Natural killer cell treated with Interleukin-12 subunit alpha and Interleukin-12 subunit beta and Interleukin-15 and Interleukin-18, amount 100 ng/mL, for 72 hours (primary cell): ENCODE measurements around the gene UTS2R. TPM values are rescaled to one million over a fixed set of nuclear protein-coding genes. Genes with fewer than 3 reads are reported as not detected.

ENCODE experiments used
- ATAC-seq, 2 donors: fragments of 150-1000 bp; cut with Tn5 transposase in 1 of 2; sonication (Bioruptor Pico), chemical (Tn5 transposase) in 1 of 2; 2 replicates each; pipeline ENCODE4 v1.10.0; 2021
- DNase-seq: peaks from one replicate; pipeline ENCODE4 v3.0.0; 2022; ENCODE audit warnings: low spot score
- H3K27ac Mint-ChIP-seq, 2 donors: 1 replicate in 1 of 2; 2 replicates in 1 of 2; pipeline ENCODE4 v1.8.0; 2022; ENCODE audit warnings: mixed read lengths in 2 of 2, mild to moderate bottlenecking in 1 of 2, moderate library complexity in 1 of 2
- H3K27me3 Mint-ChIP-seq, 2 donors: 1 replicate in 1 of 2; 2 replicates in 1 of 2; pipeline ENCODE4 v1.8.0; 2022; ENCODE audit warnings: mixed read lengths in 2 of 2
- H3K36me3 Mint-ChIP-seq: one replicate; pipeline ENCODE4 v1.8.0; 2022; ENCODE audit warnings: mixed read lengths
- H3K4me1 Mint-ChIP-seq, 2 donors: 1 replicate in 1 of 2; 2 replicates in 1 of 2; pipeline ENCODE4 v1.8.0; 2022; ENCODE audit warnings: low read depth in 2 of 2, mixed read lengths in 2 of 2, mild to moderate bottlenecking in 1 of 2
- H3K4me3 Mint-ChIP-seq: one replicate; pipeline ENCODE4 v1.8.0; 2022; ENCODE audit warnings: mixed read lengths
- H3K9me3 Mint-ChIP-seq: 2 replicates; pipeline ENCODE4 v1.8.0; 2022; ENCODE audit warnings: mixed read lengths
- total RNA-seq, 2 donors: library from RNA; stranded (reverse); gene quantifications; one replicate each; pipeline ENCODE4 v1.2.3, GENCODE V29; 2022

The UTS2R gene
- total RNA-seq, 2 donors from 2014 or later: not detected

DNA sequence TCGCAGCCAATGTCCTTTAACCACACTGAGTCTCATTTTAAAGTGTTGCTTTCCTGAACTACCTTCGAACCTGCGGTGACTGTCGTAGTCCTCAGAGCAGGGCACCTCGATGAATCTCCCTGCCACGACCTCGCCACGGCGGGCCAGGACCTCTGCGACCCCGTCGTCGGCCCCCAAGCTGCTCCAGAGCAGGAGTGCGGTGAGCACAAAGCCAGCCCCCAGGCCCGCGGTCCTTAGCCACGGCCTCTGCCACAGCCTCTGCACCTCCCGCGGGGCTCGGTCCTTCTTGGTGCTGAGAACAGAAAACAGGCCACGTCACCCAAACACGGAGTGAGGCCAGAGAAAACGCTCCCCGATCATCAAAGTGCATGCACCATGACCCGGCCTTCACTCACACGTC, 43.8 kb downstream of the UTS2R start:
- H3K27me3 Mint-ChIP-seq: no peaks in the 10 kb centered on the region
- DNase-seq (peak; percentile 58), ATAC-seq (no peak)
- no peaks in the 10 kb centered on the region for H3K9me3 Mint-ChIP-seq
- no peak overlapping the region for H3K27ac Mint-ChIP-seq
- H3K4me3 Mint-ChIP-seq: no peak overlapping the region
- H3K36me3 Mint-ChIP-seq: no peaks in the 10 kb centered on the region
- H3K4me1 Mint-ChIP-seq: peaks cover 24 to 27% of the 10 kb centered on the region in 2 donors

DNA sequence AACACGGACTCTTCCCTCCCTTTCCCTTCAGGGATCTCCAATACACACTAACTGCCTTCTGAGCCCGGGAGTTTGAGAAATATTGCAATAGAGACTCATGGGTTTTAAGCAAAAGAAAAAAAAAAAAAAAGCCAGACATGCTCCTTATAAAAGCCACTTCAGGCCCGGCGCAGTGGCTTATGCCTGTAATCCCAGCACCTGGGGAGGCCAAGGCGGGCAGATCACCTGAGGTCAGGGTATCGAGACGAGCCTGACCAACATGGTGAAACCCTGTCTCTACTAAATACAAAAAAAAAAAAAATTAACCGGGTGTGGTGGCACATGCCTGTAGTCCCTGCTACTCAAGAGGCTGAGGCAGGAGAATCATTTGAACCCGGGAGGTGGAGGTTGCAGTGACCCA, 44.2 kb downstream of the UTS2R start:
- H3K36me3 Mint-ChIP-seq: no peaks in the 10 kb centered on the region
- H3K4me3 Mint-ChIP-seq: no peak overlapping the region
- peak; percentile 42 for DNase-seq
- H3K4me1 Mint-ChIP-seq: peaks cover 24 to 27% of the 10 kb centered on the region in 2 donors
- H3K27ac Mint-ChIP-seq: no peak overlapping the region
- ATAC-seq: no peak
- no peaks in the 10 kb centered on the region for H3K9me3 Mint-ChIP-seq
- H3K27me3 Mint-ChIP-seq: no peaks in the 10 kb centered on the region

DNA sequence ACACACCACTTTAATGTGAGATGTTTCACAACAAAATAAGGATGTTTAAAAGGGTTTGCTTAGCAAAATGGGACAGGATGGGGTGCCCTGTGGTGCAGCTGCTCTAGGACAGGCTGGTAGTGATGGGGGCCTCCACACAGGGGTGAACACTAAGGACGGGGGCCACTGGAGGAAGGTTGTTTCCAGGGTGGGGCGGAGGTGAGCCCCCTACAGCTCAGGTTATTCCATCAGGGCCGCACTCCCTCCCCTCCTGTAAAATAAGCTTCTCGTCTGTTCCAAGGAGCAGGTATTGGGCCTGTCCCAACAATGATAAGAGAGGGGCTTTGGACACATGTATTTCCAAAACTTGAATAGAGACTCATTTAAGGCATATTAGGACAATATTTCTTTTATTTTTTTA, 44.7 kb downstream of the UTS2R start:
- Mint-ChIP-seq H3K9me3 (no peaks in the 10 kb centered on the region), H3K36me3 (no peaks in the 10 kb centered on the region), H3K27me3 (no peaks in the 10 kb centered on the region), H3K4me3 (no peak overlapping the region), H3K27ac (no peak overlapping the region), H3K4me1 (peaks cover 27% of the 10 kb centered on the region in 2 donors)
- ATAC-seq (no peak), DNase-seq (peak; percentile 58)

DNA sequence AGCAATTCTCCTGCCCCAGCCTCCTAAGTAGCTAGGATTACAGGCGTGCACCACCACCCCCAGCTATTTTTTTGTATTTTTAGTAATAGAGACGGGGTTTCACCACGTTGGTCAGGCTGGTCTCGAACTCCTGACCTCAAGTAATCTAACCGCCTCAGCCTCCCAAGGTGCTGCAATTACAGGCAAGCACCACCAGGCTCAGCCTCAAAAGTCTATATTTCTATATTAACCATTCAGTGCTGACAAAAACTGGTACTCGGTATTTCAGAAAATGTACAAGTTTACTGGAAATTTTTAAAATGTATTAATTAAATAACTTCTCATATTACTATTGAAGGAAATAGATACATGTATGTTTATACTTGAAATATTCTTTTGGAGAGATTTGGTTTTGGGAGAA, 45.2 kb downstream of the UTS2R start:
- peaks cover 27 to 28% of the 10 kb centered on the region in 2 donors for H3K4me1 Mint-ChIP-seq
- H3K9me3 Mint-ChIP-seq: no peaks in the 10 kb centered on the region
- H3K4me3 Mint-ChIP-seq: no peak overlapping the region
- H3K36me3 Mint-ChIP-seq: no peaks in the 10 kb centered on the region
- DNase-seq: peak; percentile 23
- no peak for ATAC-seq
- H3K27me3 Mint-ChIP-seq: no peaks in the 10 kb centered on the region
- H3K27ac Mint-ChIP-seq: no peak overlapping the region

DNA sequence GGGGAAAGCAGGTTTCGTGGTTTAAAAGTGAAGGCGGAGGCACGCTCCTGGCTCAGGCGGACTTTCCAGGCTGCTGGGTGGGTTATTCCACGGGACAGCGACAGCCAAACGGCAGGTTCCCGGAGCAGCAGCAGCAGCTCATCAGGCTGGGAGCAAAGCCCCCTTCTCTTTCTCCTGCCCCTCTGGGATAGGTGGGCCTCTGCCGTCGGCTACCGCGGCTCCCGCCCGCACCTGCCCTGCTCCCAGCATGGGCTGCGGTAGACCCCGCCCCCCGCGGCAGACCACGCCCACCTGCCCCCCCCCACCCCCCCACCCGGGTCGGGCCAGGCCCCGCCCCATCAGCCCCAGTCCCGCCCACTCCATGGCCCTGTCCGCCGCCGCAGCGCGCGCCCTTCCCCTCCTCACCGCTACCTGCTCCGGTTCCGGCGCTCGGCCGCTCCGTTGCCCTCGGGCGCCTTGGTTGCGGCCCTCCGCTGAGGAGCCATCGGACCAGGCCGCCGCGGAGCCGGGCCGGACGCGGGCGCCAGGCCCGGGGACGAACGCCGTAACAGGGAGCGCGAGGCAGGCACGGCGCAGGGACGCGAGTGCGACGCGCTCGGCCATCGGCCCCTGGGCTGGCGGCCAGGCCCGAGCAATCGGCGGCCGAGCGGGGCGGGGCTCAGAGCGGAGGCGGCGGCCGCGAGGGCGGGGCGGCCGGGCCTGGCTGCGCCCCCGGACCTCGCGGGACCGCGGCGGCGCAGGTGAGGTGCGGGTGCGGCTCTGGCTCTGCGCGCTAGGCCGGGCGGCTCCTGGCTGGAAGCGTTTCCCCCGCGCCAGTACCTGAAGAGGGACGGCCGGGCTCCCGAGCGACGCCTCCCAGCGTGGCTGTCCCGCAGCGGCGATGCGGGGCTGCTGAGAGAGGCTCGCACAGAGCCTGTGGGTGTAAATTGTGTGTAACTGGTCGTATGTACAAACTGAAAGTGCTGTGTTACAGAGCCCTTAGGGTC, 46.7 kb downstream of the UTS2R start, which contains the start of the genes HEXD and OGFOD3:
Gene HEXD (plus strand): TSS at position 347 of the 986 bp plus-strand sequence. CDS start 1,453 bp downstream, outside the sequence.
Gene OGFOD3 (minus strand): TSS at position 586 of the 986 bp plus-strand sequence. CDS start 101 bp downstream, at position 485.
- Mint-ChIP-seq H3K4me1 (peaks cover 27 to 31% of the 10 kb centered on the region in 2 donors), H3K27me3 (no peaks in the 10 kb centered on the region), H3K4me3 (peak within 1 kb of the TSS; percentile 80), H3K36me3 (no peaks in the 10 kb centered on the region), H3K27ac (peak within 1 kb of the TSS; percentile 74 to 86), H3K9me3 (no peaks in the 10 kb centered on the region)
- ATAC-seq (peak; percentile 95 to 96), DNase-seq (peak; percentile 92)

DNA sequence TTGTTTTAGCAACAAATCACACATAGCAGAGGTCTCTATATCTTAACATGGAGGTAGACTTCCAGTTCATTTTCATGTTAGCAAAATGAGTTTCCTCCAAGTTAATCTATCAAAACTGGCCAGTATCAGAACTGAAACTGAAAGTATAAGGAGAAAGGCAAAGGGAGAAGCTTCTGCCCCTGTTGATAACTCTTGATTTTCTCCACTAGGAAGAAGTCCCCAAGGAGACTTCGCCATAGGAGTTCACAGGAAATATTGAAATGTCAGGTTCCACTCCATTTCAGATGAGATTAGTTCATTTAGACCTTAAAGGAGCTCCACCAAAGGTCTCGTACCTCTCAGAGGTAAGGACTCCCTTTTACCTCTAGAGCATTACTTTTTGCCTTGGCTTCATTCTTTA, 48.0 kb downstream of the UTS2R start:
- Mint-ChIP-seq H3K27ac (peak overlapping the region; percentile 74 to 86), H3K9me3 (no peaks in the 10 kb centered on the region), H3K4me1 (peaks cover 26 to 29% of the 10 kb centered on the region in 2 donors), H3K27me3 (no peaks in the 10 kb centered on the region), H3K4me3 (peak overlapping the region; percentile 74), H3K36me3 (peaks cover 2% of the 10 kb centered on the region)
- no peak for ATAC-seq
- peak; percentile 12 for DNase-seq

DNA sequence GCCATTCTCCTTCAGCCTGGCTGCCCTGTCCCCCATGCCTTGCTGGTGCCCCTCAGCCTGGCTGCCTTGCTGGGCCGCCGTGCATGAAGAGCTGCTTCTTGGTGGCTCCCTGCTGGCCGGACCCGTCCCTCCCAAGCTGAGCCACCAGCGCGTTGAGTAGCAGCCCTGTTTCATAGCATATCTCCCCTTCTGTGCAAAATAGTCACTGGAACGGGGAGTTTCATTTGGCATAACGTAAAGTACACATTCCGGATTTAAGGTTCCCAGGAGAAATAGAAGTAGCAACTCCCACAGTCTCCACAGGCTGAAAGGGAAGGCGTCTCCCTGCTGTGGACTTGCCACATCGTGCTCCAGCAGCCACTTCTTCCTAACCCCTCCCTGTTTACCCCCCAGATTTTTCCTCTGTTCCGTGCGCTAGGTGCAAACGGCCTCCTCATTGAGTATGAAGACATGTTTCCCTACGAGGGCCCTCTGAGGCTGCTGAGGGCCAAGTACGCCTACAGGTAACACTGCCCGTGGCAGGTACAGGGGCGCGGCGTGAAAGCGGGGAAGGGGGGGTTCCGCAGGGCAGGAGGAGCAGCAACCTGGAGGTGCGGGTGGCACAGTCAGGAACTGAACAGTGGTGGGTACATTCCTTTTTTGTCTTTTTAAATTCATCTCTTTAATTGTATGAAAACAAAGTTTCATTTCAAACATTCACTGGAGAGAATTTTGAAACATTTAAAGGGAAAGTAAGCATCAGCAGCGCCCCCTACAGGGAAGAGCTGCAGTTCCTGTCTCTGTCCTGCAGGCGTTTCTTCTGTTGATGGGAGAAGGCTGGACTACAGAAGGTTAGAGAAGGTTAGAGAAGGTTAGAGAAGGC, 52.7 kb downstream of the UTS2R start:
- peak overlapping the region; percentile 64 to 75 for H3K27ac Mint-ChIP-seq
- no peak for DNase-seq
- no peak overlapping the region for H3K4me3 Mint-ChIP-seq
- H3K4me1 Mint-ChIP-seq: peaks cover 23 to 39% of the 10 kb centered on the region in 2 donors
- no peaks in the 10 kb centered on the region for H3K27me3 Mint-ChIP-seq
- peaks cover 6% of the 10 kb centered on the region for H3K36me3 Mint-ChIP-seq
- H3K9me3 Mint-ChIP-seq: no peaks in the 10 kb centered on the region
- no peak for ATAC-seq

DNA sequence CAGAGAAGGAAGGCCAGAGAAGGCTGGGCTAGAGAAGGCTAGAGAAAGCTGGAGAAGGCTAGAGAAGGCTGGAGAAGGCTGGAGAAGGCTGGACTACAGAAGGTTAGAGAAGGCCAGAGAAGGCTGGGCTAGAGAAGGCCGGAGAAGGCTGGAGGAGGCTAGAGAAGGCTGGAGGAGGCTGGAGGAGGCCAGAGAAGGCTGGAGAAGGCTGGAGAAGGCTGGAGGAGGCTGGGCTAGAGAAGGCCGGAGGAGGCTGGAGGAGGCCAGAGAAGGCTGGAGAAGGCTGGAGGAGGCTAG, 53.2 kb downstream of the UTS2R start:
- no peaks in the 10 kb centered on the region for H3K27me3 Mint-ChIP-seq
- H3K9me3 Mint-ChIP-seq: no peaks in the 10 kb centered on the region
- H3K27ac Mint-ChIP-seq: peak overlapping the region; percentile 64 to 75
- no peak overlapping the region for H3K4me3 Mint-ChIP-seq
- peaks cover 23 to 39% of the 10 kb centered on the region in 2 donors for H3K4me1 Mint-ChIP-seq
- peaks cover 6% of the 10 kb centered on the region for H3K36me3 Mint-ChIP-seq
- DNase-seq (no peak), ATAC-seq (no peak)

Other genes with a start within 250 kb of the UTS2R start
- 10 to 100 TPM; 34.0 to 82.2 TPM for gene CCDC57, start 158.9 kb upstream of the UTS2R start, total RNA-seq
- 100 to 1,000 TPM; 241 to 534 TPM for gene SLC16A3, start 142.7 kb upstream of the UTS2R start, total RNA-seq
- gene CSNK1D, start 98.1 kb upstream of the UTS2R start, total RNA-seq: 100 to 1,000 TPM; 160 to 215 TPM
- 10 to 100 TPM; 61.8 to 73.6 TPM for gene CD7, start 54.2 kb upstream of the UTS2R start, total RNA-seq
- gene SECTM1, start 38.0 kb upstream of the UTS2R start, total RNA-seq: under 1 TPM in 1 of 2 donors, not detected in 1; 0.56 TPM
- not detected for gene TEX19, start 12.5 kb upstream of the UTS2R start, total RNA-seq
- gene HEXD, start 46.6 kb downstream of the UTS2R start, total RNA-seq: 10 to 100 TPM; 19.5 to 40.1 TPM
- 10 to 100 TPM; 29.7 to 30.1 TPM for gene OGFOD3, start 46.8 kb downstream of the UTS2R start, total RNA-seq
- 100 to 1,000 TPM; 300 to 380 TPM for gene CYBC1, start 79.0 kb downstream of the UTS2R start, total RNA-seq
- gene NARF, start 87.0 kb downstream of the UTS2R start, total RNA-seq: 100 to 1,000 TPM; 217 to 295 TPM
- 100 to 1,000 TPM in 1 of 2 donors, 10 to 100 TPM in 1; 60.9 to 108 TPM for gene FOXK2, start 148.0 kb downstream of the UTS2R start, total RNA-seq